ENCODE measurements around the gene HIBCH. TPM values are rescaled to one million over a fixed set of nuclear protein-coding genes. Genes with fewer than 3 reads are reported as not detected.

HIBCH gene
- polyA plus RNA-seq, 4 donors, result 66.5 to 100 (median 73.9) TPM

DNA sequence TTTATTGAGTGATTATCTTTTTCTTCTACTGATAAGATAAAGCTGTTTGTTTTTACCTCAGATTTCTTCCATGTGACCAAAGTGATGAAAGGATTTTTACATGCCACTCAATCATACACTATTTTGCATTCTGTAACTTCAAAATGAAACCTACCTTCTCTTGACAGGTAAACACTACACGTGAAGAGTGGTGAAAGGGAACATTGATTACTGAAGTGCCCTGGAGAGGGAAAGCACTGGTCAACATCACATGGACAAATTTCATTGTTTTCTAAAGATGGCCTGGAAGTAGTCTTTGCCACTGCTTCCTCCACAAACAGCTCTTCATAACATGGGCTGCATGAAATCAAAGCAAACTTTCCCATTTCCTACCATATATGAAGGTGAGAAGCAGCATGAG, 120.1 kb downstream of the HIBCH start:
- DNase-seq (ENCODE audit: low read depth in 4 of 4, low spot score in 2 of 4), result no peak

DNA sequence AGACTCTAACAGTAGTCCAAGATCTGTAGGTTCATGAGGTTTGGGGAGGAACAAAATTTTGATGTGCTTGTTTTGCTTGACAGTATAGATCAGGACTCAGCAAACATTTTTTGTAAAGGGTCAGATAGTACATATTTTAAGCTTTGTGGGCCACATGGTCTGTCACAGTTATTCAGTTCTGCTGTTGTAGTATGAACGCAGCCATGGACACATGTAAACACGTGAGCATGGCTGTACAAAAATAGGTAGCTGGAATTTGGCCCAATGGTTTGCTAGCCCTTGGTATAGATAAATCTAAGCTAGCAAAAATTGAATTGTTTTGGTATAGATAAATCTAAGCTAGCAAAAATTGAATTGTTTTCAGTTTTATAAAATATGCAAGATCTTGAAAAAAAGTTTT, 120.5 kb downstream of the HIBCH start:
- no peak for DNase-seq (ENCODE audit: low read depth in 4 of 4, low spot score in 2 of 4)

DNA sequence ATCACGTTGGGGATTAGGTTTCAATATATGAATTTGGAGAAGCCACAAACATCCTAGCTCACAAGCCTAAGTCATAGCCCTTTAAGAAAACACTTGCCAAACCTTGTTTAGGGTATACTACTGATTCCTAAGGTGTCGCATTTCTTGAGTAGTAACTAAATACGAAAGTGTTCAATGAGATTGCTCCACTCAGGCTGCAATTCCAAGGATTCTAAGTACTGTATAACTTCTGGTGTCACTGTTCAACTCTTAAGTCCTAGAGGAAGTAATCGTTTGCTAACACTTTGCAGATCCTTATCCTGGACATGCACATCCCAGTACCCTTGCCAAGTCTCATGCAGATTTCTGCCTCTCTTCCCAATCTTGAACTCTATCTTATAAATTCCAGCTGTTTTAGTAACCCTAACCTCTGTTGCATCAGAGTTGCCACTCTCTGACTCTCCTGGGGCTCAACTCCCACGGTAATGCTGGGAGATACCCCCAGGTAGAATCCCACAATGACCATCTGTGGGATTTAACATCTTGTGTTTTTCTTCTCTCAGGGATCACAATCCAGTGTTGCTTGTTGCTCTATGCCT, 122.4 kb downstream of the HIBCH start:
- no peak for DNase-seq (ENCODE audit: low read depth in 4 of 4, low spot score in 2 of 4)

DNA sequence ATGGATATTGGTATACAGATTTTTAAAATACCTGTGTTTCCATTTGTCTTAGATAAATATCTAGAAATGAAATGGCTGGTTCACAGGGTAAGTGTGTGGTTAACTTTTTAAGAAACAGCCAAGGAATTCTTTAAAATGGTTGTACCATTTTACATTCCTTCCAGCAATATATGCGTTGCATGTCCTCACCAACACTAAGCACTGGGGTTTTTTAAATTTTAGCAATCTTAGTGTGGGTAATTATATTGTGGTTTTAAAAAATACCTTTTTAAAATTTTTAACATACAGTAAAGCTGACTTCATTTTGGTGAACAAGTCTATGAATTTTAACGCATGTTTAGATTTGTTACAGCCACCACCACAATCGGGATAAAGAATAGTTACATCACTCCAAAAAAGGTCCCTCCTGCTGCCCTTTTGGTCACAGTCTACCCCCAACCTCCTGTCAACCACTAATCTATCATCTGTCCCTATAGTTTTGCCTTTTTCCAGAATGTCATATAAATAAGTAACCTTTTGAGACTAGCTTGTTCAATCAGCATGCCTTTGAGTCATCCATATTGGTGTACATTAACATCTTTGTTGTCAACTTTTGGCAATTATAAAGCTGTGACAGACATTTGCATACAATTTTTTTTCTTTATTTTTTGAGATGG, 129.0 kb downstream of the HIBCH start:
- no peak for DNase-seq (ENCODE audit: low read depth in 4 of 4, low spot score in 2 of 4)

DNA sequence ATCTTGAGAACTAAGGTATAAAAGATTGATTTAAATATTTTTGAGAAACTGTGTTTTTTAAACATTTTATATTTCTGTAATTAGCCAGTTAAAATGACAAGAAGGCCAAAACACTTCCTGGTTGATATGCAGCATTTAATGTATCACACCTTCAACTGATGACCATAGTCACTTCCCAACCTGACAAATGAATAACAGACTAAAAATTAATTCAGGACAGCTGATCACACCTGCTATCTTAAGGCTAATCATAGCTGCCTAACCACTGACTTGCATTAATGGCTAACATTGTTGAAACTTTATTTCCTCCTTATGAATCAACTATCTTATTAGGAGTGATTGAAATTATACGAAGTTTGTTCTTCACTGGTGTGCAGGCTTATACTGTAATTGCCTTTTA, 131.3 kb downstream of the HIBCH start:
- DNase-seq (ENCODE audit: low read depth in 4 of 4, low spot score in 2 of 4), result no peak

DNA sequence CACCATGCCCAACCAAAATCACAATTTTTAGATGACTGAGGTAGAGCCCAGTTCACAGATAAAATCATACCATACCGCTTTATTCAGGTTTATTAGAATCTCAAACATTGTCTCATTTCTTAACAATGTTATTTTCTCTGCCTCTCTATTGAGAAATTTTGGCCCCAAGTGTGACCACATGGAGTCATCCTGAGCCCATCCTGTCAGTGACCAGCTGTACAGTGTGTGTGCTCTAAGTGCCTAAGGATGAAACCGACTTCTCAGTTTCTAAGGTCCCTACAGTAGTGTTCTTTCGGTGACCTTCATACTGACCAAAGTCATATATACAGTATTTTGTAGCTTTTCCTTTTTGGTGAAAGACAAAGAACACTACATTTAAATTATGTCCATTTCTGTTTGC, 133.4 kb downstream of the HIBCH start:
- no peak for DNase-seq (ENCODE audit: low read depth in 4 of 4, low spot score in 2 of 4)

DNA sequence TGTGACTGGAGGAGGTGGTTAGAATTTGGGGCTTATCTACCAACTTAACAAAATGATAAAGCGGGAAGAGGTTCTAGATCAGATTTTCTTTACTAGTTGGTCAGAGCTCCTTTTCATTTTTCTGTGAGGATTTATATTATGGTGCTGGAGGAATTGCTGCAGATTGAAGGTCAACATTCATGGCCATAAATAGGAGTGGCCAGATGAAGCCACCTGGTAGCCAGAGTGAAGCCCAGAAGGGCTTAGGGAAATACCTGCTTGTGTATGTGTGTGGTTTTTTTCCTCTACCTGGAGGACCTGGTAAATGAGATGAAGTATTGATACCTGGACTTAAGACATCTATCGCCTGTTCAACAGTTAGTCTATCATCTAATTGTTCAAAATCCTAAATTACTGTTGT, 134.2 kb downstream of the HIBCH start:
- DNase-seq (ENCODE audit: low read depth in 4 of 4, low spot score in 2 of 4), result no peak

DNA sequence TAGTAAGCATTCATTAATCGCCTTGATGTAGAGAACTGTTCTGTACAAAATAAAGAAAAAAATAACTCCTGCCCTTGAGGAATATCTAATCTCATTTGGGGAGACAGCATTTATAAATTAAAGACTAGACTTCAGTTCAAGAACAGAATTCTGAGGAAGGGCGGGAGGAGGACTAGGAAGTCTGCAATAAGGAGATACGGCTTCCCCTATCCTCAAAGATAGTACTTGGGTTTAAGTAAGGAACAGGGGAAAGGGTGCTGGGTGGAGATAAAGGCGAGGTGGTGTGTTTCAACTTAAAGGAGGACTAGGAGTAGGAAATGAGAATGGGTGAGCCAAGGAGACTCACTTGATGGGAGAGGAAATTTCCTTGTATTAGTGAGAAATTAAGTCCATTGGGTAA, 135.2 kb downstream of the HIBCH start:
- DNase-seq (ENCODE audit: low read depth in 4 of 4, low spot score in 2 of 4), result no peak

DNA sequence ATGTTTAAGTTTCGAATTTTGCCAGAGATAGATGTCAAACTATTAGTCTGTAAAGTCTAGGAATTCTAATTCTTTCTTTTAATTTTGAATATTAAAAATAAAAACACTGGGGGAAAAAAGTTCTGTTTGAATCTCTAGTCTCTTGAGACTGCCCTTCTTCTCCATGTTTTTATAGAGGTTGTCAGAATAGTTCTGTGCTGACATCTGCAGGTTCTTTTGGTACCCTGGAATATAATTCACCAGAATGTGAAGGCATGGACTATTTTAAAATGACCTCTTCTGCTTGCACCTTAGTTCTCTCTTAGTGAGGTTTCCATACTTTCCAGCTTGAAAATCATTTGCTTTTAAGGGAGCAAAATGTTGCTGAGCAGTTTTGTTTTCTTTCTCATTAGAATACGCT, 136.1 kb downstream of the HIBCH start:
- no peak for DNase-seq (ENCODE audit: low read depth in 4 of 4, low spot score in 2 of 4)

DNA sequence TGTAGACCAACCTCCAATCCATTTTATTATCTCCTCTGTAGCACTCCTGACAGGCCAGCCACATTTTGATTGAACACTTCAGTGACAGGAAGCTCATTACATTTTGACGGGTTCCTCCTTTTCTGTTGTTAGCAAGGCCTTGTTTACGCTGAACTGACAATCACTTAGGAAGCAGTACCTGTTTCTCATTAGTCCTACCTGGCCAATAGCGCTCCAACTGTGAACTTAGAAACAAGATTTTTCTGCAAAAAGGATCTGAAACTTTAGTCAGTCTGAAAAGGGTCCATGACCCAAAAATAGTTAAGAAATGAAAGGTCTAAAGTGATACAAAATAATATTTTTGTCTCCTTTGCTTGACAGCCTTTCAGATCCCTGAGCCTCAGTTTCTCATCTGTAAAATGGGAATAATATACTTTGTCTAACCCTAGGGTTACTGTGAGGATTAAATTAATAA, 137.5 kb downstream of the HIBCH start:
- no peak for DNase-seq (ENCODE audit: low read depth in 4 of 4, low spot score in 2 of 4)

DNA sequence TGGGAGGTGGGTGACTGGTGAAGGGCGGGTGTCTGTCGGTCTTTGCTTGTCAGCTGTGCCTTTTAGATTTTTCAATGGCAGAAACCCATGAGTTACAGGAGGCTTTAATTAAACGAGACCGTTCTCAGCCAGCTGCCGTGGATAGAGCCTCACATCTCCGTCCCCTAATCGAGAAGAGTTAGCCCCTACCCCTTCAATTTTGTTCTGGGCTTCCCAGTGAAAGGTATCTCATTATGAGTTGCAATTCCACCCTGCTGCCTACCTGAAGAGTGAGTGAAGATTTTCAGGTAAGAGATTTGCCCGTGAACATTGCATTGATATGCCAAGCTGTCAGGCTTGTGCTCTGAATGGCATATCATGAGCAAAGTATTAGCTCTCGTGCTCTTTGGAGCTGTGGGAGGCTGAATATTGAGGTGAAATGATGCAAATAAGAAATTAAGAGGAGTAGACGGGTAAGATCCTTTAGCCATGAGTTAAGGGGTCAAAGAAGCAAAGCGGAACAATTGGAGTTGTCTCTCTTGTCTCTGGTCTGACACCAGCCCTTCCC, 138.4 kb downstream of the HIBCH start:
- no peak for DNase-seq (ENCODE audit: low read depth in 4 of 4, low spot score in 2 of 4)

DNA sequence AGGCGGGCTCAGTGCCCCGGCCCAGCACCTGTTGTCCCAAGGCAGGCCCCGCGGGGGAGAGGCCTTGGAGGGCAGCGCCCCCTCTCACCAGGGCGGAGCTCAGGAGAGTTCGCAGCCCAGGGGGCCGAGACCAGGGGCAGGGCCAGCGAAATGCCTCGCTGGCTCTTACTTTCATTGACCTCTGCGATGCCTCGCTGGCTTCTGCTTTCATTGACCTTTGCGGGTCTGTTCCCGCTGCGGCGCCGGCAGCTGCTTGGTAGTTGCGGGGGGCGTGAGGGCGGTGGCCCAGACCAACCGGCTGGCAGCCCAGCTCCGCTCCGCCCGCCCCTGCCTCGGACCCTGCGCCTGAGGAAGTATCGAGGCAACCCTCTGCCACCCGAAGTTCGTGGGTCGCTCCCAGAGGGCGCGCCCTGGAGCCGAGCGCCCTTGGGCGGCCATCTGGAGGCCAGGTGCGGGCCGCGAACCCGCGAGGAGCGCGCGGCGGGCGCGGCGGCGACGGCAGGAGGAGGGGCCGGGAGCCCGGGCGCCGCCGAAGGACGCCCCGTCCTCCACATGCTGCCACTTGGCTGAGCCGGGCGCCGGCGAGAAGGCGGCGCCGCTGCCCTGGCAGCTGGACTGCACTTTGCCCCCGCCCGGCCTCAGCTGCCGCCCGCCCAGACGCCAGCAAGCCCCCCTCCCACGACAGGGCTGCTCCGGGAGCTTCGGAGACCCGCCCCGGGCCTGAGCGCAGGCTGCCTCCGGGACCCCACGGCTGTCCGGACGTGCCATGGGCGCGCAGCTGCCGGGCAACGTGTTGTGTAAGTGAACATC, 139.1 kb downstream of the HIBCH start:
- DNase-seq (ENCODE audit: low read depth in 4 of 4, low spot score in 2 of 4), result peak in 2 of 4 donors; percentile 26 to 29

DNA sequence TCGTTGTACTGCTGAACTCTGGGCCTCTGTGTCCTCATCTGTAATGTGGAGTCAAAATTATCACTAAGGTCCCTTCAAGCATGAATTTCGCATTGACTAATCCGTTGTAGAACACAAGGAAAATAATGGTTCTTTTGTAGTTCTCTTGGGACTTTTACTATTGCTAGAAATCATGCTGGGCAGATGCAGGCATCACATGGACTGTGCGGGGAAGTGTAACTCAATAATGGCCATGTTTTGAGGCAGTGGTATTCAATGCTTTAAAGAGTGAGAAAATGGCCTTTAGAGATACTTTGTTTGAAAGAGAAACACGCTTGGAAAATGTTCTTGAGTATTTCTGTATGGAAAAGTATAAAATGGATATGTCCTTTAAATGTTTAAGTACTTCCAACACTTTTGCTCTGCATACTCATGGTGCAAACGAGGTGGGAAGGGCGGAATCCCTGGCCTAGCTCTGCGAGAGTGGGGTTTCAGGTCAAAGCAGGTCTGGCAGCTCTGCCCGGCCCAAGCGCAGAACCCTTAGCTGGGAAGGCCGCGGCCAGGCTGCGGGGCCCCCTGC, 139.8 kb downstream of the HIBCH start:
- no peak for DNase-seq (ENCODE audit: low read depth in 4 of 4, low spot score in 2 of 4)

DNA sequence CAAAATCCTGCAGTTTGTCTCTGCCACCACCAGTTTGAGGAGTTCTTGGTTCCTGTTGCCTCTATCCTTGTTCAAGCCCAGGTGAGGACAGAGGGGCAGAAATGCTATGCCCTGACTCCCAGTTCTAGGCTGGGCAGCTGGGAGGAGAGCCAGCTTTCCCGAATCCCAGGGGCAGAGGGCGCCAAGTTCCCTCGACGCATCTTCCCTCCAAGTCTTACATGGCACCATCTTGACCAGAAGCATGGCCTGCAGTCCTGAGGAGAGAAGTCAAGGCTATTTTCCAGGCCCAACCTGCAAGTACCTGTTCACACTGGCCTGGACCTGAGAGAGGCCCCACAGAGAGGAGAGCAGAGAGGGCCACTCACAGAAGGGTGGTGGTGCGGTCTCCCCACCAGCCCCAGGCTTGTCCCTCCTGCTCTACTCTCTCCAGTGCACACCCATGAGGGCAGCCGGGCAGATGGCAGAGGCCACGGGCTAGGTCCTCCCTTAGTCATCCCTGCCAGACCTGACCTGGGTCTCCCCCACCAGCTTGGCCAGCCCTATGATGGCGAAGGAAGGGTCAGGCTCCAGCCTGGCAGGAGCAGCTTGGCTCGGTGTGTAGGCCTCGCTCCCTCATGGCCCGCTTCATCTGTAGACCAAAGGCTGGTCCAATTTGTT, 141.4 kb downstream of the HIBCH start:
- DNase-seq (ENCODE audit: low read depth in 4 of 4, low spot score in 2 of 4), result no peak

DNA sequence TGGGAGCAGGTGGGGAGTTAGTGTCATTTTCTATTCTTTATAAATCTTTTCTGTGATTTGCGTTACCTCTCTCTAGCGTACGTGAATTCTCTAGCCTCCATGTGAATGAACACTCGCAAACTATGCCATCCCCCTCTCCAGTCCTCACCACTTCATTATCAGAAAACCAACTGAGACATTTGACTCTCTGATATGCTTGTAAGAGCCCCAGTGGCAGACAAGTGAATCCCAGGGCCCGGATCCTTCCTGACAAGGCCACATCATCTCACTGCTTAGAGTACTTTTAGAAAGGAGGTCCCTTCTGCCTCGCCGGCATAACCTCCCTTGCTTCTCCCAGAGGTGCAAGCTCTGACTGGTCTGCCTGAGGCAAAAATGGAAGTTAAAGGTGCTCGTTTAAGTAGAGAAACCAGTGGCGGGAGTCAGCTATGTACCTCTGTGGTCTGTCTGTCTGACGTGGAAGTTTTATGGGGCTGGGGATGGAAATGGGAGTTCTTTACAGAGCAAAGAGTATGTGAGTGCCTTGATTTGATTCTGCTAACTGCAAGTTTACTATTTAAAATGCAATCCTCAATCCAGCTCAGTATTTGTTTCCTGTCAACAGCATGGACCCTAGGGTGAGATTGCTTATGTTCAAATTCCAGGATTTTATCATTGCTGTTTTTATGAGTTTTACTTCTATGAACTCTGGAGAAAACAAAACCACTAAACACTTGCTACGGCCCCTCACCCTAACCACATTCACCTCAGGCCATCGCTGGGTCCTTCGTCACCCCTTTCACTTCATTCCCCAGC, 142.2 kb downstream of the HIBCH start:
- DNase-seq (ENCODE audit: low read depth in 4 of 4, low spot score in 2 of 4), result no peak

DNA sequence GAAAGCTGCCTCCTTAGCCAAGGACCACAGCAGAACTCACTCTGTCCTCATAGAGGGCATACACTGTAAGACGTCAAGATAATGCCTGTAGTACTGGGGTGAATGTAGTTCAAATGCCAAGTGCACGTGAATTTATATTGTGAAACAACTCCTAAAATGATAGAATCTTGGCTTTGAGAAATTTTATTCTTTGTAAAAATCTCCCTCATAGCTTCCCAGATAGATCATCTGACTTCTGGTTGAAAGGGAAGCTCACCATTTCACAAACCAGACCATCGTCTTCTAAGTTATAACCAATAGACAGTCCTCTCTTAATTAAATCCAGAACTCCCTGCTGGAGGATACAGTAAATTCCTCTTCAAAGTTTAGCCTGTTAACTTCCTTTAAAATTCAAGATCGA, 146.2 kb downstream of the HIBCH start:
- no peak for DNase-seq (ENCODE audit: low read depth in 4 of 4, low spot score in 2 of 4)

DNA sequence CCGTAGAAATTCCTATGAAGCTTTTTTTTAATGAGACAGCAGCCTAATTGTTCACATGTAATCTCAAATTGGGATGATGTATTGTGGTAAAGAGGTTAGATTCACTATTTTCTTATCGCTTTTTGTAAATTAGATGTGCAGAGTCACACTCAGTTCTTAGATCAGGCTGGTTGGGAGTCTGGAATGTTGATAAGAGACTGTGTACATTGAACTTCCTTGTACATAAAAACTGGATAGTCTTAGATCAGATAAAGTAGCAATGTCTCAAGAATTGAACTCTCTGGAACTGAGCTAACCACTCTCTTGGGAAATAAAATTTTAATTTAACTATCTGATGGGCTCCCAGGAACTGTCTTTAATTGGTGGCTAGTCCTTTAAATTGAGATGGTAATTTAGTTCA, 149.0 kb downstream of the HIBCH start:
- no peak for DNase-seq (ENCODE audit: low read depth in 4 of 4, low spot score in 2 of 4)

DNA sequence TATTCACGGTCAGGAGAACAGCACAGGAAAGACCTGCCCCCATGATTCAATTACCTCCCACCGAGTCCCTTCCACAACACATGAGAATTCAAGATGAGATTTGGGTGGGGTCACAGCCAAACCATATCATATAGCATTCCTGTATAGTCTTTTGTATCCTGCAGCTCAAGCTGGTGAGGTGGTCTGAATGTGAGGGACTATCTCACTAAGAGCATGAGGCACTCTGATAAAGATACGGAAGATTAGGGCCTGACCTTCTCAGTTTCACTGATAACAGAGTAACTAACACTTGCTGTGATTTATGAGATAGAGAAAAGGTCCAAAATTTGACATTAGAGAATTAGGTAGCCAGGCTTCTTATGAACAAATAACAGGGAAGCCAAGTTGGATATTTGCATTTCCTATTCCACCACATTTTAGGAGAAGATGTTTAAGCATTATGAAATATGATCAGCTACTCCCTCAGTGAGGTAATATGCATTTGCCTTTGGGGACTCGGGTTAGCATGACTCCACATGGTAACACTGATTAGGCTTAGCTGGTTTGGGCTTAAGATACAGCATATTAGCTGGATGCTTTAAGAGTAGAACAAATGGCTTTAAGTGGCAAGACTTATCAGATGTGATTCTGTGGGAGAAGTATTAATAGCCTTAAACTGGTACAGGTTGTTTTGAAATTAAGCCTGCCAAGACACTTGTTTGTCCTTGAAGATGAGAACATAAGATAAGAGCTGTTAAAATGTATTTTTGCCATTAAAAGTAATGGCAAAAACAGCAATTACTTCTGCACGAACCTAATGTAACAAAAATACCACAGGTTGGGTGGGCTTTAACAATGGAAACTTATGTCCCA, 150.2 kb downstream of the HIBCH start:
- DNase-seq (ENCODE audit: low read depth in 4 of 4, low spot score in 2 of 4), result no peak

DNA sequence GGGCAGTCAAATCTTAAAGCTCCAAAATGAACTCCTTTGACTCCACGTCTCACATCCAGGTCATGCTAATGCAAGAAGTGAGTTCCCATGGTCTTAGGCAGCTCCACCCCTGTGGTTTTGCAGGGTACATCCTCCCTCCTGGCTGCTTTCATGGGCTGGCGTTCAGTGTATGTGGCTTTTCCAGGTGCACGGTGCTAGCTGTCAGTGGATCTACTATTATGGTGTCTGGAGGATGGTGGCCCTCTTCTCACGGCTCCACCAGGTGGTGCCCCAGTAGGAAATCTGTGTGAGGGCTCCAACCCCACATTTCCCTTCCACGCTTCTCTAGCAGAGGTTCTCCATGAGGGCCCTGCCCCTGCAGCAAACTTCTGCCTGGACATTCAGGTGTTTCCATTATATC, 151.9 kb downstream of the HIBCH start:
- DNase-seq (ENCODE audit: low read depth in 4 of 4, low spot score in 2 of 4), result no peak
